Lower lobe of right lung (tissue), 2 donors: ENCODE data around the gene TRAFD1. TPM values are rescaled to one million over a fixed set of nuclear protein-coding genes. Genes with fewer than 3 reads are reported as not detected.

Experiments
- ATAC-seq, 2 donors: fragments of 200-7000 bp; cut with Tn5 transposase; one replicate each; pipeline ENCODE4 v1.9.1; 2020 to 2022; ENCODE audit warnings: mild to moderate bottlenecking in 2 of 2, moderate library complexity in 2 of 2
- DNase-seq: peaks from one replicate; pipeline ENCODE4 v3.0.0-alpha.2; 2020
- H3K27ac ChIP-seq: fragments of 200-600 bp; one replicate; pipeline ENCODE4 v1.8.0; 2022
- H3K27me3 ChIP-seq: fragments of 200-600 bp; one replicate; pipeline ENCODE4 v1.8.0; 2022; ENCODE audit warnings: low read depth
- H3K36me3 ChIP-seq: fragments of 200-600 bp; one replicate; pipeline ENCODE4 v1.8.0; 2022; ENCODE audit warnings: mild to moderate bottlenecking
- H3K4me1 ChIP-seq: fragments of 200-600 bp; one replicate; pipeline ENCODE4 v1.8.0; 2022
- H3K4me3 ChIP-seq: fragments of 200-600 bp; one replicate; pipeline ENCODE4 v1.8.0; 2022; ENCODE audit warnings: mild to moderate bottlenecking
- H3K9me3 ChIP-seq: fragments of 200-600 bp; one replicate; pipeline ENCODE4 v1.8.0; 2022
- intact Hi-C: fragments of 100-400 bp; cut with DNase I; formaldehyde crosslinking; loops from one replicate; pipeline ENCODE4 v1.11.0; 2022
- microRNA-seq: library from miRNA; unstranded; fragments of <30 nt; microRNA quantifications from one replicate; pipeline ENCODE4 v1.2.0, GENCODE V29; 2020; ENCODE audit warnings: borderline number of aligned reads
- total RNA-seq: library from RNA; stranded (reverse); fragmentation: NEBNext Ultra II Directional; extraction: Animal tissue kit (Norgen Biotek cat#: 25700); gene quantifications from one replicate; pipeline ENCODE4 v1.2.1, GENCODE V29; 2021
- TF ChIP-seq, protein P1 (sequence below): fragments of 200-600 bp; IDR thresholded peaks from one replicate; pipeline ENCODE4 v1.8.0; 2022; ENCODE audit warnings: antibody characterized with exemption, mild to moderate bottlenecking
- donor health status: DM: no; HTN: yes; CAD: no; lungs with severe emphysema.

TRAFD1 gene
- total RNA-seq, 1 donor from 2014 or later, result 42.5 TPM

DNA sequence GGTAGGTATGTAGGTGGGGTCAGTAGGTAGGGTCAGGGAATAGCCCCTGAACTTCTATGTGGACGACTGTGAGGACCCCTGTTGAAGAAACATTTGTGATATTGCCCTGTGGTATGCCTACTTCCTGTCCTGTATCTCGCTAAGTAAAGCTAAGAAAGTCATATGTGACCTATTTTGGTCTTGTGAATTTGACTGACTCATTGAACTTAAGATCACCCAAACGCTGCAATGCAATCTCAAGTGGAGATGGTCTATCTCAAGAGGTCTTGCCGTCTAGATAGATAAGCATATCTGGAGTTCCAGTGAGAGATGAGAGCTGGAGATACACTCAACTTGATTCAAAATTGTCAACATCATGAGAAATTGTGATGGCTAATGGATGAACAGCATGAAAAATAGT, 73.8 kb downstream of the TRAFD1 start:
- intact Hi-C loops, result no loop called here
- no peaks in the 10 kb centered on the region for H3K27me3 ChIP-seq
- no peaks in the 10 kb centered on the region for H3K4me1 ChIP-seq
- no peak overlapping the region for H3K27ac ChIP-seq
- no peak for DNase-seq
- peaks cover 80% of the 10 kb centered on the region for H3K36me3 ChIP-seq
- ATAC-seq, result no peak
- no peak overlapping the region for H3K4me3 ChIP-seq
- no peaks in the 10 kb centered on the region for H3K9me3 ChIP-seq
- TF ChIP-seq, protein P1, sequence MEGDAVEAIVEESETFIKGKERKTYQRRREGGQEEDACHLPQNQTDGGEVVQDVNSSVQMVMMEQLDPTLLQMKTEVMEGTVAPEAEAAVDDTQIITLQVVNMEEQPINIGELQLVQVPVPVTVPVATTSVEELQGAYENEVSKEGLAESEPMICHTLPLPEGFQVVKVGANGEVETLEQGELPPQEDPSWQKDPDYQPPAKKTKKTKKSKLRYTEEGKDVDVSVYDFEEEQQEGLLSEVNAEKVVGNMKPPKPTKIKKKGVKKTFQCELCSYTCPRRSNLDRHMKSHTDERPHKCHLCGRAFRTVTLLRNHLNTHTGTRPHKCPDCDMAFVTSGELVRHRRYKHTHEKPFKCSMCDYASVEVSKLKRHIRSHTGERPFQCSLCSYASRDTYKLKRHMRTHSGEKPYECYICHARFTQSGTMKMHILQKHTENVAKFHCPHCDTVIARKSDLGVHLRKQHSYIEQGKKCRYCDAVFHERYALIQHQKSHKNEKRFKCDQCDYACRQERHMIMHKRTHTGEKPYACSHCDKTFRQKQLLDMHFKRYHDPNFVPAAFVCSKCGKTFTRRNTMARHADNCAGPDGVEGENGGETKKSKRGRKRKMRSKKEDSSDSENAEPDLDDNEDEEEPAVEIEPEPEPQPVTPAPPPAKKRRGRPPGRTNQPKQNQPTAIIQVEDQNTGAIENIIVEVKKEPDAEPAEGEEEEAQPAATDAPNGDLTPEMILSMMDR, result no peak

Small RNA genes within 50 kb of the gene (microRNA-seq; reads per million reads assigned to microRNA genes)
- not detected for gene MIR6861

Other genes with a start within 250 kb of the TRAFD1 start
- gene TMEM116, start 112.4 kb upstream of the TRAFD1 start, total RNA-seq, result 21.1 TPM
- gene ERP29, start 112.1 kb upstream of the TRAFD1 start, total RNA-seq, result 152 TPM
- gene NAA25, start 16.8 kb upstream of the TRAFD1 start, total RNA-seq, result 24.7 TPM